Keratinocyte (primary cell): ENCODE data around the gene TSKU.

ENCODE experiments used
- CTCF ChIP-seq, 3 experiments: IDR thresholded peaks in 1 of 3; conservative IDR thresholded peaks in 1 of 3; optimal IDR thresholded peaks in 1 of 3; 2 replicates in 2 of 3; 3 replicates in 1 of 3; pipeline versions ENCODE3 to v1.5.1; 2011; ENCODE audit warnings: low read length in 3 of 3, mild to moderate bottlenecking in 3 of 3, moderate library complexity in 2 of 3, control low read depth in 1 of 3, inconsistent platforms in 1 of 3; ENCODE audit not compliant: insufficient read depth in 2 of 3; ENCODE audit errors: extremely low read depth in 1 of 3
- EZH2 ChIP-seq: IDR thresholded peaks from one replicate; pipeline ENCODE4 v1.6.1; 2012; ENCODE audit warnings: inconsistent platforms, mild to moderate bottlenecking, low read length, moderate library complexity

GRCh38 chr11:76761718-76762355 is 21.3 kb upstream of the TSKU start:
- TF ChIP-seq EZH2 (no peak), CTCF (optimal IDR thresholded peaks at IDR 0.05 in 1 of 3, IDR thresholded peaks at IDR 0.05 in 1 of 3, conservative IDR thresholded peaks at IDR 0.05 in 1 of 3; ENCODE audit: extremely low read depth in 1 of 3, insufficient read depth in 2 of 3, low read length in 3 of 3) (no peak)
